H9 (cell line): Measurements from ENCODE around the gene ANKRD42. TPM values are rescaled to one million over a fixed set of nuclear protein-coding genes. Genes with fewer than 3 reads are reported as not detected.

ENCODE experiments used
- DNase-seq: peaks from one replicate; pipeline ENCODE4 v3.0.0-alpha.2; 2017
- H2AFZ ChIP-seq: one replicate; pipeline ENCODE4 v1.6.1; 2013; ENCODE audit warnings: mild to moderate bottlenecking, low read length, control low read depth, moderate library complexity
- H2AK5ac ChIP-seq: 2 replicates; pipeline ENCODE4 v1.6.1; 2013; ENCODE audit warnings: low read length, control low read depth, mixed read lengths; ENCODE audit not compliant: insufficient read length
- H2BK120ac ChIP-seq: one replicate; pipeline ENCODE4 v1.6.1; 2013; ENCODE audit warnings: low read depth, mild to moderate bottlenecking, low read length, control low read depth, inconsistent platforms; ENCODE audit not compliant: poor library complexity, severe bottlenecking
- H2BK12ac ChIP-seq: 2 replicates; pipeline ENCODE4 v1.6.1; 2013; ENCODE audit warnings: low read length, control low read depth, mixed read lengths, low read depth; ENCODE audit not compliant: insufficient read length
- H2BK15ac ChIP-seq: 2 replicates; pipeline ENCODE4 v1.6.1; 2013; ENCODE audit warnings: low read depth, low read length, control low read depth
- H2BK20ac ChIP-seq: one replicate; pipeline ENCODE4 v1.6.1; 2013; ENCODE audit warnings: low read depth, mild to moderate bottlenecking, low read length, control low read depth, inconsistent platforms; ENCODE audit not compliant: poor library complexity, severe bottlenecking
- H2BK5ac ChIP-seq: 2 replicates; pipeline ENCODE4 v1.6.1; 2013; ENCODE audit warnings: low read length, control low read depth, mixed read lengths; ENCODE audit not compliant: insufficient read length
- H3K14ac ChIP-seq: 2 replicates; pipeline ENCODE4 v1.6.1; 2013; ENCODE audit warnings: low read length, control low read depth; ENCODE audit not compliant: insufficient read depth
- H3K18ac ChIP-seq: 2 replicates; pipeline ENCODE4 v1.6.1; 2013; ENCODE audit warnings: low read depth, mild to moderate bottlenecking, mixed read lengths, low read length, control low read depth; ENCODE audit not compliant: insufficient read length
- H3K23ac ChIP-seq: 2 replicates; pipeline ENCODE4 v1.6.1; 2013; ENCODE audit warnings: low read length, control low read depth, mixed read lengths, low read depth; ENCODE audit not compliant: insufficient read length
- H3K23me2 ChIP-seq: 2 replicates; pipeline ENCODE4 v1.6.1; 2013; ENCODE audit warnings: low read depth, mild to moderate bottlenecking, mixed read lengths, low read length, control low read depth; ENCODE audit not compliant: insufficient read length, poor library complexity, severe bottlenecking
- H3K27ac ChIP-seq: 2 replicates; pipeline ENCODE4 v1.5.1; 2013; ENCODE audit warnings: low read length, control low read depth, mixed read lengths, low read depth; ENCODE audit not compliant: insufficient read length
- H3K27me3 ChIP-seq: 2 replicates; pipeline ENCODE4 v1.6.1; 2013; ENCODE audit warnings: low read length, control low read depth, inconsistent platforms; ENCODE audit not compliant: insufficient read depth
- H3K4ac ChIP-seq: 2 replicates; pipeline ENCODE4 v1.6.1; 2013; ENCODE audit warnings: low read depth, mild to moderate bottlenecking, control low read depth, inconsistent platforms, low read length, moderate library complexity
- H3K4me1 ChIP-seq: 2 replicates; pipeline ENCODE4 v1.6.1; 2013; ENCODE audit warnings: low read length, control low read depth, inconsistent platforms; ENCODE audit not compliant: insufficient read depth
- H3K4me2 ChIP-seq: 2 replicates; pipeline ENCODE4 v1.6.1; 2013; ENCODE audit warnings: low read length, control low read depth, mixed read lengths; ENCODE audit not compliant: insufficient read length, insufficient read depth
- H3K56ac ChIP-seq: 2 replicates; pipeline ENCODE4 v1.6.1; 2013; ENCODE audit warnings: low read depth, mild to moderate bottlenecking, mixed read lengths, low read length, control low read depth; ENCODE audit not compliant: insufficient read length
- H3K79me1 ChIP-seq: 2 replicates; pipeline ENCODE4 v1.6.1; 2013; ENCODE audit warnings: low read depth, mild to moderate bottlenecking, moderate library complexity, low read length, control low read depth, inconsistent platforms; ENCODE audit not compliant: insufficient read depth, poor library complexity, severe bottlenecking
- H3K79me2 ChIP-seq: 2 replicates; pipeline ENCODE4 v1.6.1; 2013; ENCODE audit warnings: low read length, control low read depth, inconsistent platforms; ENCODE audit not compliant: insufficient read depth
- H3K9ac ChIP-seq: 2 replicates; pipeline ENCODE4 v1.6.1; 2013; ENCODE audit warnings: low read length, control low read depth, mixed read lengths; ENCODE audit not compliant: insufficient read length; ENCODE audit errors: extremely low read depth
- H3K9me3 ChIP-seq: one replicate; pipeline ENCODE4 v1.6.1; 2013; ENCODE audit warnings: low read depth, low read length, inconsistent platforms; ENCODE audit not compliant: control insufficient read depth
- H3T11ph ChIP-seq: one replicate; pipeline ENCODE4 v1.6.1; 2013; ENCODE audit warnings: mild to moderate bottlenecking, low read length, control low read depth, inconsistent platforms
- H4K20me1 ChIP-seq: one replicate; pipeline ENCODE4 v1.6.1; 2013; ENCODE audit not compliant: control insufficient read depth, insufficient read length, insufficient read depth
- H4K5ac ChIP-seq: 2 replicates; pipeline ENCODE4 v1.6.1; 2013; ENCODE audit warnings: low read depth, mild to moderate bottlenecking, mixed read lengths, low read length, control low read depth; ENCODE audit not compliant: insufficient read length
- H4K8ac ChIP-seq: replicated peaks from 2 replicates; pipeline ENCODE4 v1.6.1; 2013; ENCODE audit warnings: low read length, control low read depth, mixed read lengths, low read depth; ENCODE audit not compliant: insufficient read length
- H4K91ac ChIP-seq: 2 replicates; pipeline ENCODE4 v1.6.1; 2013; ENCODE audit warnings: low read depth, mild to moderate bottlenecking, moderate library complexity, mixed read lengths, low read length, control low read depth; ENCODE audit not compliant: insufficient read length
- H3K27ac Mint-ChIP-seq, 3 experiments: 2 replicates in 2 of 3; 3 replicates in 1 of 3; pipeline ENCODE4 v1.8.0; 2020 to 2021; ENCODE audit warnings: mixed read lengths in 3 of 3, mild to moderate bottlenecking in 1 of 3, moderate library complexity in 1 of 3
- H3K27me3 Mint-ChIP-seq: 2 replicates; pipeline ENCODE4 v1.8.0; 2021; ENCODE audit warnings: low read depth, mild to moderate bottlenecking, moderate library complexity, mixed read lengths
- H3K36me3 Mint-ChIP-seq, 3 experiments: 2 replicates in 2 of 3; 3 replicates in 1 of 3; pipeline ENCODE4 v1.8.0; 2020 to 2021; ENCODE audit warnings: low read depth in 3 of 3, mixed read lengths in 3 of 3; ENCODE audit not compliant: insufficient read depth in 1 of 3
- H3K4me1 Mint-ChIP-seq, 2 experiments: 2 replicates each; pipeline ENCODE4 v1.8.0; 2020; ENCODE audit warnings: mixed read lengths in 2 of 2
- H3K4me3 Mint-ChIP-seq, 2 experiments: 2 replicates in 1 of 2; 3 replicates in 1 of 2; pipeline ENCODE4 v1.8.0; 2020 to 2021; ENCODE audit warnings: mild to moderate bottlenecking in 2 of 2, mixed read lengths in 2 of 2, moderate library complexity in 1 of 2
- H3K9me3 Mint-ChIP-seq, 2 experiments: 2 replicates in 1 of 2; 3 replicates in 1 of 2; pipeline ENCODE4 v1.8.0; 2020; ENCODE audit warnings: mild to moderate bottlenecking in 2 of 2, mixed read lengths in 2 of 2, moderate library complexity in 1 of 2
- WGBS: extraction: QIAGEN DNeasy Blood & Tissue Kit; methylation state at CpG from one replicate; pipeline ENCODE4 v1.1.7; 2013; ENCODE audit warnings: missing lambda C conversion rate, low lambda C conversion rate, mixed read lengths; ENCODE audit not compliant: insufficient read length; ENCODE audit errors: extremely low coverage; 5-methylcytosine and 5-hydroxymethylcytosine counted together
- total RNA-seq: library from RNA; stranded (reverse); gene quantifications from 2 replicates; pipeline ENCODE4 v1.2.1, GENCODE V29; 2021
- TF ChIP-seq, protein P1 (sequence below): fragments of 200-600 bp; sonication (generic); conservative IDR thresholded peaks from 3 replicates; pipeline ENCODE4 v1.8.0; 2021; ENCODE audit warnings: antibody characterized with exemption, mild to moderate bottlenecking

Gene ANKRD42
- total RNA-seq, 1 experiment from 2014 or later = 4.9 TPM

DNA sequence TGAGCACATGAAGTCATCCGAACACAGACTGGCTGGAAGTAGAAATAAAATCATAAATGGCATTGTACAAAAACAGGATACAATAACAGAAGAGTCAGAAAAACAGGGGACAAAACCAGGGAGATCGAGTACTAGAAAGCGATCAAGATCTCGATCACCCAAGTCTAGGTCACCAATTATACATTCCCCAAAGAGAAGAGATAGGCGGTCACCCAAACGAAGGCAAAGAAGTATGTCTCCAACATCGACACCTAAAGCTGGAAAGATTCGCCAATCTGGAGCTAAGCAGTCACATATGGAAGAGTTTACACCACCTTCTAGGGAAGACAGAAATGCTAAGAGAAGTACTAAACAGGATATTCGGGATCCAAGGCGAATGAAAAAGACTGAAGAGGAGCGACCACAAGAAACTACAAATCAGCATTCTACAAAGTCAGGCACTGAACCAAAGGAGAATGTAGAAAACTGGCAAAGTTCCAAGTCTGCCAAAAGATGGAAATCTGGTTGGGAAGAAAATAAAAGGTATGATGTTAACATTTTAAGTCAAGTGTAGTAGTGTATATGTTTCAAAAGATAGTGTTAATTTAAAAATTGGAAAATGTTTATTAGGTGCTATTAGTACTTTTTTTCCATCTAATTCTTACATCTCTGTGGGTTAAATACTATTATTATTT lies 27.2 kb upstream of the ANKRD42 start:
- no peak overlapping the region for H3T11ph ChIP-seq
- no peak overlapping the region for H2BK12ac ChIP-seq
- Mint-ChIP-seq H3K9me3 (no peaks in the 10 kb centered on the region; a peak in 1 of 5 replicates), H3K27ac (peak overlapping the region in 2 of 3 experiments; percentile 1 to 11; a peak in 2 of 7 replicates), H3K4me3 (no peak overlapping the region), H3K4me1 (peaks cover 23 to 27% of the 10 kb centered on the region in 2 experiments), H3K27me3 (no peaks in the 10 kb centered on the region), H3K36me3 (peaks cover 48 to 82% (median 77%) of the 10 kb centered on the region in 3 experiments)
- H4K20me1 ChIP-seq = no peaks in the 10 kb centered on the region
- H2AFZ ChIP-seq = no peak overlapping the region
- H4K91ac ChIP-seq = no peak overlapping the region
- H3K9ac ChIP-seq = no peak overlapping the region
- H2BK15ac ChIP-seq = no peak overlapping the region
- H4K5ac ChIP-seq = no peak overlapping the region
- H4K8ac ChIP-seq = no peak overlapping the region
- no peak for DNase-seq
- H3K18ac ChIP-seq = no peak overlapping the region
- no peak overlapping the region for H3K23ac ChIP-seq
- H3K27ac ChIP-seq = no peak overlapping the region
- TF ChIP-seq, protein P1, sequence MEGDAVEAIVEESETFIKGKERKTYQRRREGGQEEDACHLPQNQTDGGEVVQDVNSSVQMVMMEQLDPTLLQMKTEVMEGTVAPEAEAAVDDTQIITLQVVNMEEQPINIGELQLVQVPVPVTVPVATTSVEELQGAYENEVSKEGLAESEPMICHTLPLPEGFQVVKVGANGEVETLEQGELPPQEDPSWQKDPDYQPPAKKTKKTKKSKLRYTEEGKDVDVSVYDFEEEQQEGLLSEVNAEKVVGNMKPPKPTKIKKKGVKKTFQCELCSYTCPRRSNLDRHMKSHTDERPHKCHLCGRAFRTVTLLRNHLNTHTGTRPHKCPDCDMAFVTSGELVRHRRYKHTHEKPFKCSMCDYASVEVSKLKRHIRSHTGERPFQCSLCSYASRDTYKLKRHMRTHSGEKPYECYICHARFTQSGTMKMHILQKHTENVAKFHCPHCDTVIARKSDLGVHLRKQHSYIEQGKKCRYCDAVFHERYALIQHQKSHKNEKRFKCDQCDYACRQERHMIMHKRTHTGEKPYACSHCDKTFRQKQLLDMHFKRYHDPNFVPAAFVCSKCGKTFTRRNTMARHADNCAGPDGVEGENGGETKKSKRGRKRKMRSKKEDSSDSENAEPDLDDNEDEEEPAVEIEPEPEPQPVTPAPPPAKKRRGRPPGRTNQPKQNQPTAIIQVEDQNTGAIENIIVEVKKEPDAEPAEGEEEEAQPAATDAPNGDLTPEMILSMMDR = no peak
- no peak overlapping the region for H2AK5ac ChIP-seq
- no peak overlapping the region for H2BK5ac ChIP-seq
- H3K9me3 ChIP-seq = no peaks in the 10 kb centered on the region
- no peak overlapping the region for H2BK20ac ChIP-seq
- H3K14ac ChIP-seq = no peak overlapping the region
- no peak overlapping the region for H3K56ac ChIP-seq
- no peaks in the 10 kb centered on the region for H3K23me2 ChIP-seq
- H3K4ac ChIP-seq = no peak overlapping the region
- H3K4me1 ChIP-seq = no peaks in the 10 kb centered on the region
- peaks cover 15% of the 10 kb centered on the region; the same call in 1 of the 2 replicates for H3K79me2 ChIP-seq
- WGBS = no CpG with 5 or more reads among the region's 11 CpGs
- peaks cover 3% of the 10 kb centered on the region for H3K79me1 ChIP-seq
- no peak overlapping the region for H3K4me2 ChIP-seq
- H3K27me3 ChIP-seq = no peaks in the 10 kb centered on the region
- H2BK120ac ChIP-seq = no peak overlapping the region
